Glutamatergic neuron (in vitro differentiated cells): Measurements from ENCODE around the gene BFAR. TPM values are rescaled to one million over a fixed set of nuclear protein-coding genes. Genes with fewer than 3 reads are reported as not detected.
"Not testable (repeated sequence)": the region's sequence is repeated elsewhere in the genome, so short reads cannot be mapped to it uniquely, and the experiment has no call there.

Experiments
- DNase-seq: peaks from one replicate; pipeline ENCODE4 v3.0.0; 2022
- H3K27ac Mint-ChIP-seq: one replicate; pipeline ENCODE4 v1.8.0; 2020; ENCODE audit warnings: mild to moderate bottlenecking, mixed read lengths, inconsistent platforms; ENCODE audit not compliant: unreplicated experiment
- H3K27me3 Mint-ChIP-seq: one replicate; pipeline ENCODE4 v1.8.0; 2020; ENCODE audit warnings: mild to moderate bottlenecking, moderate library complexity, mixed read lengths, inconsistent platforms; ENCODE audit not compliant: unreplicated experiment
- H3K36me3 Mint-ChIP-seq: one replicate; pipeline ENCODE4 v1.8.0; 2020; ENCODE audit warnings: mild to moderate bottlenecking, mixed read lengths, inconsistent platforms; ENCODE audit not compliant: unreplicated experiment
- H3K4me1 Mint-ChIP-seq: one replicate; pipeline ENCODE4 v1.8.0; 2020; ENCODE audit warnings: mild to moderate bottlenecking, low read depth, mixed read lengths, inconsistent platforms; ENCODE audit not compliant: unreplicated experiment
- H3K4me3 Mint-ChIP-seq: one replicate; pipeline ENCODE4 v1.8.0; 2020; ENCODE audit warnings: mild to moderate bottlenecking, mixed read lengths, inconsistent platforms; ENCODE audit not compliant: unreplicated experiment
- H3K9me3 Mint-ChIP-seq: one replicate; pipeline ENCODE4 v1.8.0; 2020; ENCODE audit warnings: mild to moderate bottlenecking, moderate library complexity, mixed read lengths, inconsistent platforms; ENCODE audit not compliant: unreplicated experiment
- total RNA-seq: library from RNA; stranded (reverse); fragmentation: NEBNext Ultra II Directional; extraction: Animal tissue kit (Norgen Biotek cat#: 25700); gene quantifications from one replicate; pipeline ENCODE4 v1.2.1, GENCODE V29; 2021; ENCODE audit not compliant: unreplicated experiment
- TF ChIP-seq, protein P1 (sequence below): fragments of 200-600 bp; sonication (generic); IDR thresholded peaks from one replicate; pipeline ENCODE4 v1.5.0; 2021; ENCODE audit not compliant: partially characterized antibody, unreplicated experiment

Gene BFAR
- total RNA-seq, 1 donor from 2014 or later: 70.7 TPM

DNA sequence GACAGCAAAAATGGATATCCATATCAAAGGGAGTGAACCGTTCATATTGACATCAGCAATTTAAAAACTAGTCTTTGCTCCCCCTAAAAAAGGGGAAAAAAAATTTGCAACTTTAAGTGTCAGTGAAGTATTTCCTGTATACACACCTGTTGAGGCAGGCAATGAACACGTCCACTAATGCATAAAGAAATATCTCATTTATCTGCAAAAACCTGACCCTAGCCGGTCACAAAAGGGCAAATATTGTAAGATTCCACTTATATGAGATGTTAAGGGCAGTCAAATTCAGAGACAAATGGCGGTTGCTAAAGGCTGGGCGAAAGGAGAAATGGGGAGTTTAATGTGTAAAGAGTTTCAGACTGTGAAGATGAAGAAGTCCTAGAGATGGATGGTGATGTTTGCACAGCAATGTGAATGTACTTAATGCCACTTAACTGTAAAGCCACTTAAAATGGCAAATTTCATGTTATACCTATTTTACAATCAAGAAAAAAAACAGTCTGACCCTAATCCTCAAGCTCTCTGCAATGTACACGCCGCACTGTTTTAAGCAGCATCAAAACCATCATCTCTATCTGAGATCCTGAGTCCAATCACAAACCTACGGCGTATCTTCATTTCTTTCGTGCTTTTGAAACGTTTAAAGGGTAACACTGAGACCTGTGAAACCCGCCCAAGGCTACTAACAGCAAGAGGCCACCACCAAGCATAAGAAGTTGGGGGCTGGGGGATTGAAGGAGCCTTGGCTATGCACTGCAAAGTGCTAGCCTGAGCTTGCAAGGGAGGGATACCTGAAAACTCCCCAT lies 3.7 kb upstream of the BFAR start:
- DNase-seq: no peak
- Mint-ChIP-seq H3K36me3 (no peaks in the 10 kb centered on the region), H3K27me3 (peaks cover 2% of the 10 kb centered on the region), H3K27ac (peak overlapping the region; percentile 85), H3K4me1 (peaks cover 12% of the 10 kb centered on the region), H3K9me3 (peaks cover 6% of the 10 kb centered on the region), H3K4me3 (peak overlapping the region; percentile 96)
- TF ChIP-seq, protein P1, sequence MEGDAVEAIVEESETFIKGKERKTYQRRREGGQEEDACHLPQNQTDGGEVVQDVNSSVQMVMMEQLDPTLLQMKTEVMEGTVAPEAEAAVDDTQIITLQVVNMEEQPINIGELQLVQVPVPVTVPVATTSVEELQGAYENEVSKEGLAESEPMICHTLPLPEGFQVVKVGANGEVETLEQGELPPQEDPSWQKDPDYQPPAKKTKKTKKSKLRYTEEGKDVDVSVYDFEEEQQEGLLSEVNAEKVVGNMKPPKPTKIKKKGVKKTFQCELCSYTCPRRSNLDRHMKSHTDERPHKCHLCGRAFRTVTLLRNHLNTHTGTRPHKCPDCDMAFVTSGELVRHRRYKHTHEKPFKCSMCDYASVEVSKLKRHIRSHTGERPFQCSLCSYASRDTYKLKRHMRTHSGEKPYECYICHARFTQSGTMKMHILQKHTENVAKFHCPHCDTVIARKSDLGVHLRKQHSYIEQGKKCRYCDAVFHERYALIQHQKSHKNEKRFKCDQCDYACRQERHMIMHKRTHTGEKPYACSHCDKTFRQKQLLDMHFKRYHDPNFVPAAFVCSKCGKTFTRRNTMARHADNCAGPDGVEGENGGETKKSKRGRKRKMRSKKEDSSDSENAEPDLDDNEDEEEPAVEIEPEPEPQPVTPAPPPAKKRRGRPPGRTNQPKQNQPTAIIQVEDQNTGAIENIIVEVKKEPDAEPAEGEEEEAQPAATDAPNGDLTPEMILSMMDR: no peak

- DNase-seq: no peak
- Mint-ChIP-seq H3K9me3 (peaks cover 7% of the 10 kb centered on the region), H3K27me3 (peaks cover 2% of the 10 kb centered on the region), H3K27ac (peak overlapping the region; percentile 85), H3K4me1 (peaks cover 18% of the 10 kb centered on the region), H3K36me3 (no peaks in the 10 kb centered on the region), H3K4me3 (peak overlapping the region; percentile 96)
- TF ChIP-seq, protein P1: no peak
Observed at GRCh38 chr16:14629612-14629918, 3.2 kb upstream of the BFAR start.

GRCh38 chr16:14629919-14630619 lies 2.7 kb upstream of the BFAR start, which contains the start of gene PARN:
PARN (minus strand) TSS chr16:14630260; CDS start chr16:14630125, 135 bp downstream.
- peak within 1 kb of the TSS; percentile 96 for H3K4me3 Mint-ChIP-seq
- H3K36me3 Mint-ChIP-seq: no peaks in the 10 kb centered on the region
- DNase-seq: peak; percentile 99
- TF ChIP-seq, protein P1: no peak
- peaks cover 7% of the 10 kb centered on the region for H3K9me3 Mint-ChIP-seq
- H3K4me1 Mint-ChIP-seq: peaks cover 23% of the 10 kb centered on the region
- H3K27me3 Mint-ChIP-seq: peaks cover 2% of the 10 kb centered on the region
- peak within 1 kb of the TSS; percentile 89 for H3K27ac Mint-ChIP-seq

DNA sequence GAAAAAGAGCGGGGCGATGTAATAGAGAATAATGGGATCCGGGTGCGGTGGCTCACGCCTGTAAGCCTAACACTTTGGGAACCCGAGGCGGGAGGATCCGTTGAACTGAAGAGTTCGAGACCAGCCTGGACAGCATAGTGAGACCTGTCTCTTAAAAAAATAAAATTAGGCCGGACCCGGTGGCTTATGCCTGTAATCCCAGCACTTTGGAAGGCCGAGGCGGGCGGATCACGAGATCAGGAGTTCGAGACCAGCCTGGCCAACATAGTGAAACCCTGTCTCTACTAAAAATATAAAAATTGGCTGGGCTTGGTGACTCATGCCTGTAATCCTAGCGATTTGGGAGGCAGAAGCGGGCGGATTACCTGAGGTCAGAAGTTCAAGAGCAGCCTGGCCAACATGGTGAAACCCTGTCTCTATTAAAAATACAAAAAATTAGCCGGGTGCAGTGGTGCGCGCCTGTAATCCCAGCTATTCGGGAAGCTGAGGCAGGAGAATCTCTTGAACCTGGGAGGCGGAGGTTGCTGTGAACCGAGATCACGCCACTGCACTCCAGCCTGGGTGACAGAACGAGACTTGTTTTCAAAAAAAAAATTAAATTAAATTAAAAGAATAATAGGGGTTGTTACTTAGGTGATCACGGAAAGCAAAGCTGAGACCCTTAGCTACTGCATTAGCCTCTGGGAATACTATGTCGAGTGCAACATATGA lies 2.0 kb upstream of the BFAR start:
- DNase-seq, H3K27me3 Mint-ChIP-seq, H3K9me3 Mint-ChIP-seq, H3K36me3 Mint-ChIP-seq: not testable (repeated sequence)
- peak overlapping the region; percentile 89 for H3K27ac Mint-ChIP-seq
- H3K4me1 Mint-ChIP-seq: peaks cover 25% of the 10 kb centered on the region
- peak overlapping the region; percentile 99 for H3K4me3 Mint-ChIP-seq

DNA sequence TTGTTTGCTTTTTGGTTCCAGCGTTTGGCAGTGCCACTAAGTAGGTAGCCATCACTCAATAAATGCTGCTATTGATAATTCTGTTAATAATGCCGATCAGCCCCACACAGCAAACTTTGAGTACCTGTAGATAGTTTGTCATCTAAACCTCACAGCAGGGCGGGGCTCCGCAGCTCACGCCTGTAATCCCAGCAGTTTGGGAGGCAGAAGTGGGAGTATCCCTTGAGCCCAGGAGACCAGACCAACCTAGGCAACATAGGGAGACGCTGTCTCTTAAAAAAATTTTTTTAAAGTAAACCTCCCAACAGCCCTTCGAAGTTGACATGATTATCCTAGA lies 1.6 kb downstream of the BFAR start:
- Mint-ChIP-seq H3K27me3 (peaks cover 2% of the 10 kb centered on the region), H3K4me3 (peak overlapping the region; percentile 99), H3K27ac (peak overlapping the region; percentile 63), H3K36me3 (no peaks in the 10 kb centered on the region), H3K9me3 (peaks cover 7% of the 10 kb centered on the region), H3K4me1 (peaks cover 30% of the 10 kb centered on the region)
- TF ChIP-seq, protein P1: no peak
- no peak for DNase-seq
